Fibroblast of mammary gland (primary cell): Measurements from ENCODE around the gene SULT1B1.

Experiments
- DNase-seq: peaks from one replicate; pipeline ENCODE4 v3.0.0-alpha.2; 2010; ENCODE audit warnings: low read depth
- H3K4me3 ChIP-seq: 2 replicates; pipeline ENCODE4 v1.5.1; 2011; ENCODE audit warnings: low read depth, mild to moderate bottlenecking, low read length, moderate library complexity; ENCODE audit not compliant: control insufficient read depth
- TF ChIP-seq, protein P1 (sequence below): conservative IDR thresholded peaks from 2 replicates; pipeline ENCODE4 v1.5.1; 2011; ENCODE audit warnings: low read depth, low read length, inconsistent platforms; ENCODE audit not compliant: control insufficient read depth, insufficient read depth

Gene SULT1B1

DNA sequence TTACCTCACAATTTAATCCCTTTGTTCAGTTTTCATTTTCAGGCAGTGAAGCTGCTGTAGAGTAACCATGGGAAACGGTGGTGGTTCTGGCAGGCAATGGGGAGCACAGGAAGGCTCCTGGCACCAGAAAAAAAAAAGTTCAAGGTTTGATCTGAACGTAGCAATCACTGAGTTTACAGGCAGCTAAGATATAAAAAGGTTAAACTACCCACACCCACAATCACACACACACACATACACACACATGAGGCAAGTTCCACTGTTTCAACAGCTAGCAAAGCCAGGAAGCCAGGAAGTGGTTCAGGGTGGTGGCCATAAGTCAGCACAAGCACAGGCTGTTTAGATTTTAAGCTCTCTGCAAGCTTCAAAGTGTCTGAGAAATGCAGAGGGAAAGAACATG lies at the start of gene SULT1B1:
Gene SULT1B1, minus strand, starts transcription at position 166 of the 400 bp plus-strand sequence. CDS start 5,403 bp downstream, outside the sequence.
- DNase-seq, result peak; percentile 85
- H3K4me3 ChIP-seq, result peak within 1 kb of the TSS; percentile 37
- TF ChIP-seq, protein P1, sequence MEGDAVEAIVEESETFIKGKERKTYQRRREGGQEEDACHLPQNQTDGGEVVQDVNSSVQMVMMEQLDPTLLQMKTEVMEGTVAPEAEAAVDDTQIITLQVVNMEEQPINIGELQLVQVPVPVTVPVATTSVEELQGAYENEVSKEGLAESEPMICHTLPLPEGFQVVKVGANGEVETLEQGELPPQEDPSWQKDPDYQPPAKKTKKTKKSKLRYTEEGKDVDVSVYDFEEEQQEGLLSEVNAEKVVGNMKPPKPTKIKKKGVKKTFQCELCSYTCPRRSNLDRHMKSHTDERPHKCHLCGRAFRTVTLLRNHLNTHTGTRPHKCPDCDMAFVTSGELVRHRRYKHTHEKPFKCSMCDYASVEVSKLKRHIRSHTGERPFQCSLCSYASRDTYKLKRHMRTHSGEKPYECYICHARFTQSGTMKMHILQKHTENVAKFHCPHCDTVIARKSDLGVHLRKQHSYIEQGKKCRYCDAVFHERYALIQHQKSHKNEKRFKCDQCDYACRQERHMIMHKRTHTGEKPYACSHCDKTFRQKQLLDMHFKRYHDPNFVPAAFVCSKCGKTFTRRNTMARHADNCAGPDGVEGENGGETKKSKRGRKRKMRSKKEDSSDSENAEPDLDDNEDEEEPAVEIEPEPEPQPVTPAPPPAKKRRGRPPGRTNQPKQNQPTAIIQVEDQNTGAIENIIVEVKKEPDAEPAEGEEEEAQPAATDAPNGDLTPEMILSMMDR, result no peak

DNA sequence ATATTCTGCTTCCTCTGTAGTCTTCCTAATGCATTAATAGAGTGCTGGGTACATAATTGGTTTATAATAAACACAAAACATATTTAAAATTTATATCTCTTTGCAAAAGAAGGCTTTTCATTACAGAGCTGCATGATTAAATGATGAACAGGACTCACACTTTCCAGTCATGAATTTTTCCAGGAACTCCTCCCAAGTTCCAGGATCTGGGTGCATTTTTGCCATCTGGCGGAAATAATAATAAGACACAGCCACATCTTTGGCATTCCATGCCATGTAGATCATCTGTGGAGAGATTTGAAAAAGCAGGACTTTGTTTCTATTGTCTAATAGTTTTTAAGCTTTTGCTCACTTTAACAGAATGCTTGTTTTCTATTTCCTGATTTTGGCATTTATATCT lies 40.2 kb upstream of the SULT1B1 start:
- DNase-seq, result peak; percentile 71
- TF ChIP-seq, protein P1, result no peak
- no peak overlapping the region for H3K4me3 ChIP-seq

DNA sequence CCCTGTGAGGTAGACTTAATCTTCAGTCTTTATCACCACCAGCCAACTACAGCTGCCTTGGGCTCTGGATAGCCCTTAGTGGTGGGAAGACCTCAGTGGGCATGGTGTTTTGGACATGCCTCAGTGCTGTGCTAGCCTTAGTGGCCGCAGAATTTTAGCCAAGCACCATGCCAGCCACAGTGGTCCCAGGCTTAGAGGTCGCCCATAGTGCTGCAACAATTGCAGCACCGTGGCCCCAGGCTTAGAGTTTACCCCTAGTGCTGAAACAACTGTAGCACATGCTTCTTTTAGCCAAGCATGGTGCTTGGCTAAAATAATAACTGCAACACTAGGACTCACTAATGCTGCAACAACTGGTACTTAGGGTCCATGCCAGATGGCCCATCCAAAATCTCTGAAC lies 38.9 kb upstream of the SULT1B1 start:
- H3K4me3 ChIP-seq, result no peak overlapping the region
- TF ChIP-seq, protein P1, result no peak
- DNase-seq, result no peak

DNA sequence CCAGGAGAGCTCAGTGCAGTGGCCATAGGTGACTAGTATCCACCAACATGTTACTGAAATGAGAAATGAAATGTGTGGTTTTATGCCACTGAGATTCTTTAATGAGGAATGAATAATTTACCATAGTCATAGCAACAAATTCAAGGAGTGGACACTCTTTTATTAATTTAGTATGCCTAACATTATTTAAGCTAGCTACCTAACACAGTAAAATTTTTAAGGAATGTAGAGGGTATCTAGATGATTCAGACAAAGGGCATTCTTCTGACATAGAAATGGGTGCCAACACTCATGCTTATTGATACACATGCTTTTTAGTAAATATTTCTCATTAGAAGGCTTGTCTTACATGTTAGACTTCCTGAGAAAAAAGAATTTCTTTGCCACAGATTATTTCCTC lies 33.3 kb upstream of the SULT1B1 start:
- TF ChIP-seq, protein P1, result no peak
- H3K4me3 ChIP-seq, result no peak overlapping the region
- no peak for DNase-seq

DNA sequence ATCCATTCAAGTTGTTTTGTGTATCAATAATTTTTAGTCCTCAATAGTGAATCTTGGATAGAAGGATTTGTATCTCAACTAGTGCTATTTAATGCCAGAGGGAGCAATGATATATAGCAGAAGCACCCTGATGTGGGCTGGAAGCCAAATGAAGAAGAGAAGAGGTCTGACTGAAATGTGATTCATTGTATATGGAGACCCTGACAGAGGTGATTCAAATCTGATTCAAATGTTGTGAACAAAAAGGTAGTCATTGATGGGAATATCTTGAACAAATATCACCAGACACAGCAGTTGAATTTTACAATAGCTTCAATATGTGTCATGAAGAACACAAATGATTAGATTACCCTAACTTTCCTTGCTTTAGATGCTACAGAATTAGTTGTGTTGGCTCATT lies 27.5 kb upstream of the SULT1B1 start:
- TF ChIP-seq, protein P1, result no peak
- DNase-seq, result peak; percentile 82
- no peak overlapping the region for H3K4me3 ChIP-seq

DNA sequence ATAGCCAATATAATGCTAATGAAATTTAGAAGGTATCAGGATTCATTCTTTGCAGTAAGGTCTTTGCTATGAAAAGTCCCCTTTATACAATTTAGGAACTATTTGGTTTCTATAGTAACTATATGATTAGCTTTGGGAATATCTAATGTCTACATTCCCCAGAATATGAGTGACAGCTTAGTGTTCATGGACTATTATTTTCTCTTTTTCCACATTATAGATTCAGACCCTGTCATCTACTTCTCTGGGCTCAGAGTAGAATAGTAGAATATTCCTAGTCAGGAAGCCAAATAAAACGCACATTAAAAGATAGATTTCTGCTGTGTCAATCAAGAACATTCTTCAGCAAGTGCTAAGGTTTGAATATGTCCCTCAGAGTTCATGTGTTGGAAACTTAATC lies 26.1 kb upstream of the SULT1B1 start:
- H3K4me3 ChIP-seq, result peak overlapping the region; percentile 33
- no peak for DNase-seq
- TF ChIP-seq, protein P1, result no peak

DNA sequence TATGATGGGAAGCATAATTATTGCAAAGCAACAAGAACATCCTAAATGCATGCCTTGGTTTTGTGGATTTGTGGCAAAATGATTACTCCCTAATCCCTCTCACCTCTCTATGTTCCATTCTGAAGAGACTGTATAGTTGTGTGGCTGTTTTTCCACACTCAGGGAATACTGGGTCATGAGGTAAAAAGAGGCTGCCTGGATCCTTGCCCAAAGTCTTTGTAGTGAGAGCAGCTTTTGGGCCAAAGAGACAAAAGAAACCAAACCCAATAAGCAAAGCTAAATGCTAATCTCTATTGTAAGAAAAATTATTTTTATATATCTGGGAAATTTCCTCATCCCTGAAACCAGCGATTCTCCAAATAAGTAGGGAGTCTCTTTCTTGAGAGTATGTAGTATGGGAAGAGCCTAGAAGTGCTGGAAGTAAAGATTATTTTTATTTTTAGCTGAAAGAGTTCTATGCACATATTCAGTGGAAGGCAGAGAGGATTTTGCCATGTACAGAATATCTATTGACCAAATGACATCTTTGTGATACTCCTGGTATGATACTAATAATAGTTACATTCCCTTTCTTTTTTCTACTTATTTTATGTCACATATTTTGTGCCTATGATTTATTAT lies 24.9 kb upstream of the SULT1B1 start:
- no peak overlapping the region for H3K4me3 ChIP-seq
- DNase-seq, result no peak
- TF ChIP-seq, protein P1, result no peak
